A673 (cell line): Measurements from ENCODE around the gene BLID.

Source experiments
- CTCF ChIP-seq: fragments of 300-800, 200-600 bp; sonication (generic); conservative IDR thresholded peaks from 2 replicates; pipeline ENCODE4 v1.5.1; 2017; ENCODE audit warnings: low read depth, mild to moderate bottlenecking, antibody characterized with exemption, low read length, moderate library complexity, mixed read lengths
- EZH2 ChIP-seq: fragments of 200-600 bp; sonication (generic); IDR thresholded peaks from 2 replicates; pipeline ENCODE4 v1.6.1; 2017; ENCODE audit warnings: borderline replicate concordance, low read depth, mild to moderate bottlenecking, mixed read lengths, antibody characterized with exemption, low read length; ENCODE audit not compliant: poor library complexity, severe bottlenecking

GRCh38 chr11:122159861-122160260 lies 43.8 kb upstream of the BLID start:
- no peak for TF ChIP-seq CTCF
- TF ChIP-seq EZH2 = no peak
